ENCODE results near the gene TASP1.

Gene TASP1

GRCh38 chr20:13426870-13427269 lies 211.9 kb downstream of the TASP1 start:
- DNase-seq (ENCODE audit: low read depth): no peak
- no peak overlapping the region for H3K4me3 ChIP-seq (ENCODE audit: low read depth, low read length)
- TF ChIP-seq CTCF (IDR thresholded peaks at IDR 0.05; ENCODE audit: low read depth, low read length, missing control alignments): no peak

- DNase-seq (ENCODE audit: low read depth): no peak
- no peak overlapping the region for H3K4me3 ChIP-seq (ENCODE audit: low read depth, low read length)
- no peak for TF ChIP-seq CTCF (IDR thresholded peaks at IDR 0.05; ENCODE audit: low read depth, low read length, missing control alignments)
Observed at GRCh38 chr20:13425381-13426135, 213.2 kb downstream of the TASP1 start.

- no peak for TF ChIP-seq CTCF (IDR thresholded peaks at IDR 0.05; ENCODE audit: low read depth, low read length, missing control alignments)
- DNase-seq (ENCODE audit: low read depth): no peak
- no peak overlapping the region for H3K4me3 ChIP-seq (ENCODE audit: low read depth, low read length)
Observed at GRCh38 chr20:13424174-13424833, 214.4 kb downstream of the TASP1 start.

- no peak for DNase-seq (ENCODE audit: low read depth)
- H3K4me3 ChIP-seq (ENCODE audit: low read depth, low read length): no peak overlapping the region
- TF ChIP-seq CTCF (IDR thresholded peaks at IDR 0.05; ENCODE audit: low read depth, low read length, missing control alignments): no peak
Observed at GRCh38 chr20:13423472-13424173, 215.1 kb downstream of the TASP1 start.

GRCh38 chr20:13422637-13423036 lies 216.1 kb downstream of the TASP1 start:
- DNase-seq (ENCODE audit: low read depth): no peak
- no peak for TF ChIP-seq CTCF (IDR thresholded peaks at IDR 0.05; ENCODE audit: low read depth, low read length, missing control alignments)
- no peak overlapping the region for H3K4me3 ChIP-seq (ENCODE audit: low read depth, low read length)

- H3K4me3 ChIP-seq (ENCODE audit: low read depth, low read length): no peak overlapping the region
- no peak for TF ChIP-seq CTCF (IDR thresholded peaks at IDR 0.05; ENCODE audit: low read depth, low read length, missing control alignments)
- no peak for DNase-seq (ENCODE audit: low read depth)
Observed at GRCh38 chr20:13420625-13421024, 218.1 kb downstream of the TASP1 start.

Data from GM12864 (cell line).